ACC112 (cell line): ENCODE data around the gene TMEM209.
"Not testable (repeated sequence)": the region's sequence is repeated elsewhere in the genome, so short reads cannot be mapped to it uniquely, and the experiment has no call there.

Source experiments
- H2AFZ ChIP-seq: fragments of 200-600 bp; sonication (generic); one replicate; pipeline ENCODE4 v1.6.0; 2017; ENCODE audit warnings: antibody characterized with exemption, low read length; ENCODE audit not compliant: unreplicated experiment
- H3K27ac ChIP-seq: fragments of 200-600 bp; sonication (generic); 2 replicates; pipeline ENCODE4 v1.5.1; 2014; ENCODE audit warnings: low read depth, mild to moderate bottlenecking, antibody characterized with exemption, low read length, moderate library complexity
- H3K27me3 ChIP-seq: fragments of 200-600 bp; sonication (generic); 2 replicates; pipeline ENCODE4 v1.6.1; 2014; ENCODE audit warnings: mild to moderate bottlenecking, antibody characterized with exemption, low read length, moderate library complexity, mixed read lengths; ENCODE audit not compliant: insufficient read depth
- H3K36me3 ChIP-seq: fragments of 200-600 bp; sonication (generic); 2 replicates; pipeline ENCODE4 v1.6.1; 2016; ENCODE audit warnings: mild to moderate bottlenecking, antibody characterized with exemption, low read length, moderate library complexity, mixed read lengths; ENCODE audit not compliant: insufficient read depth
- H3K4me1 ChIP-seq: fragments of 200-600 bp; sonication (generic); one replicate; pipeline ENCODE4 v1.6.1; 2016; ENCODE audit warnings: low read length, mixed read lengths; ENCODE audit not compliant: insufficient read depth, unreplicated experiment, control insufficient read depth
- H3K4me3 ChIP-seq: fragments of 200-600 bp; sonication (generic); 2 replicates; pipeline ENCODE4 v1.5.1; 2014; ENCODE audit warnings: mild to moderate bottlenecking, low read depth, low read length
- H3K79me2 ChIP-seq: fragments of 200-600 bp; sonication (generic); one replicate; pipeline ENCODE4 v1.6.0; 2016; ENCODE audit warnings: low read length; ENCODE audit not compliant: control insufficient read depth, unreplicated experiment, insufficient read depth

Gene TMEM209

GRCh38 chr7:130232209-130232608, 27.0 kb upstream of the TMEM209 start:
- Histone ChIP-seq H2AFZ (no peak overlapping the region), H3K4me1 (no peaks in the 10 kb centered on the region), H3K36me3 (no peaks in the 10 kb centered on the region), H3K27me3 (no peaks in the 10 kb centered on the region), H3K79me2 (no peaks in the 10 kb centered on the region), H3K27ac (no peak overlapping the region), H3K4me3 (no peak overlapping the region)

GRCh38 chr7:130231792-130232191, 26.6 kb upstream of the TMEM209 start:
- Histone ChIP-seq H3K4me3 (no peak overlapping the region), H3K36me3 (no peaks in the 10 kb centered on the region), H3K79me2 (no peaks in the 10 kb centered on the region), H3K27me3 (no peaks in the 10 kb centered on the region), H3K27ac (no peak overlapping the region), H3K4me1 (no peaks in the 10 kb centered on the region), H2AFZ (no peak overlapping the region)

GRCh38 chr7:130229981-130230380, 24.8 kb upstream of the TMEM209 start:
- H3K79me2 ChIP-seq, H3K4me3 ChIP-seq, H3K36me3 ChIP-seq, H3K4me1 ChIP-seq, H3K27ac ChIP-seq, H2AFZ ChIP-seq, H3K27me3 ChIP-seq: not testable (repeated sequence)

- no peaks in the 10 kb centered on the region for H3K4me1 ChIP-seq
- no peaks in the 10 kb centered on the region for H3K27me3 ChIP-seq
- H3K27ac ChIP-seq: no peak overlapping the region
- H3K4me3 ChIP-seq: no peak overlapping the region
- H3K79me2 ChIP-seq: no peaks in the 10 kb centered on the region
- H2AFZ ChIP-seq: no peak overlapping the region
- no peaks in the 10 kb centered on the region for H3K36me3 ChIP-seq
Observed at GRCh38 chr7:130228840-130229502, 23.8 kb upstream of the TMEM209 start.

- no peaks in the 10 kb centered on the region for H3K27me3 ChIP-seq
- no peak overlapping the region for H2AFZ ChIP-seq
- no peaks in the 10 kb centered on the region for H3K36me3 ChIP-seq
- no peaks in the 10 kb centered on the region for H3K79me2 ChIP-seq
- H3K4me1 ChIP-seq: no peaks in the 10 kb centered on the region
- H3K27ac ChIP-seq: no peak overlapping the region
- H3K4me3 ChIP-seq: no peak overlapping the region
Observed at GRCh38 chr7:130227883-130228575, 22.8 kb upstream of the TMEM209 start.

- Histone ChIP-seq H3K79me2 (no peaks in the 10 kb centered on the region), H3K4me1 (no peaks in the 10 kb centered on the region), H3K4me3 (no peak overlapping the region), H3K27me3 (no peaks in the 10 kb centered on the region), H3K27ac (no peak overlapping the region), H3K36me3 (no peaks in the 10 kb centered on the region), H2AFZ (no peak overlapping the region)
Observed at GRCh38 chr7:130226333-130226732, 21.1 kb upstream of the TMEM209 start.

- H2AFZ ChIP-seq, H3K79me2 ChIP-seq, H3K27me3 ChIP-seq, H3K27ac ChIP-seq, H3K36me3 ChIP-seq, H3K4me3 ChIP-seq, H3K4me1 ChIP-seq: not testable (repeated sequence)
Observed at GRCh38 chr7:130224923-130225322, 19.7 kb upstream of the TMEM209 start.

GRCh38 chr7:130224210-130224609, 19.0 kb upstream of the TMEM209 start:
- Histone ChIP-seq H3K27ac (no peak overlapping the region), H3K27me3 (no peaks in the 10 kb centered on the region), H3K36me3 (no peaks in the 10 kb centered on the region), H3K4me3 (no peak overlapping the region), H2AFZ (no peak overlapping the region), H3K79me2 (no peaks in the 10 kb centered on the region), H3K4me1 (no peaks in the 10 kb centered on the region)

- Histone ChIP-seq H3K36me3 (no peaks in the 10 kb centered on the region), H3K4me1 (no peaks in the 10 kb centered on the region), H3K27ac (no peak overlapping the region), H3K27me3 (no peaks in the 10 kb centered on the region), H3K4me3 (no peak overlapping the region), H2AFZ (no peak overlapping the region), H3K79me2 (no peaks in the 10 kb centered on the region)
Observed at GRCh38 chr7:130223646-130224045, 18.4 kb upstream of the TMEM209 start.

GRCh38 chr7:130221746-130222145, 16.5 kb upstream of the TMEM209 start:
- H3K4me1 ChIP-seq: no peaks in the 10 kb centered on the region
- H3K4me3 ChIP-seq: no peak overlapping the region
- no peak overlapping the region for H2AFZ ChIP-seq
- H3K79me2 ChIP-seq: no peaks in the 10 kb centered on the region
- no peaks in the 10 kb centered on the region for H3K36me3 ChIP-seq
- H3K27ac ChIP-seq: no peak overlapping the region
- H3K27me3 ChIP-seq: no peaks in the 10 kb centered on the region

- Histone ChIP-seq H3K4me1 (no peaks in the 10 kb centered on the region), H2AFZ (no peak overlapping the region), H3K27ac (no peak overlapping the region), H3K36me3 (no peaks in the 10 kb centered on the region), H3K4me3 (no peak overlapping the region), H3K79me2 (no peaks in the 10 kb centered on the region), H3K27me3 (no peaks in the 10 kb centered on the region)
Observed at GRCh38 chr7:130219871-130220270, 14.7 kb upstream of the TMEM209 start.
